HG02759 (cell line): ENCODE results near the gene TMEM183A.

Experiments used
- ATAC-seq: cut with Tn5 transposase; IDR thresholded peaks from one replicate; pipeline ENCODE4 v1.9.1; 2021; ENCODE audit warnings: mild to moderate bottlenecking, moderate library complexity; ENCODE audit not compliant: unreplicated experiment

TMEM183A gene

DNA sequence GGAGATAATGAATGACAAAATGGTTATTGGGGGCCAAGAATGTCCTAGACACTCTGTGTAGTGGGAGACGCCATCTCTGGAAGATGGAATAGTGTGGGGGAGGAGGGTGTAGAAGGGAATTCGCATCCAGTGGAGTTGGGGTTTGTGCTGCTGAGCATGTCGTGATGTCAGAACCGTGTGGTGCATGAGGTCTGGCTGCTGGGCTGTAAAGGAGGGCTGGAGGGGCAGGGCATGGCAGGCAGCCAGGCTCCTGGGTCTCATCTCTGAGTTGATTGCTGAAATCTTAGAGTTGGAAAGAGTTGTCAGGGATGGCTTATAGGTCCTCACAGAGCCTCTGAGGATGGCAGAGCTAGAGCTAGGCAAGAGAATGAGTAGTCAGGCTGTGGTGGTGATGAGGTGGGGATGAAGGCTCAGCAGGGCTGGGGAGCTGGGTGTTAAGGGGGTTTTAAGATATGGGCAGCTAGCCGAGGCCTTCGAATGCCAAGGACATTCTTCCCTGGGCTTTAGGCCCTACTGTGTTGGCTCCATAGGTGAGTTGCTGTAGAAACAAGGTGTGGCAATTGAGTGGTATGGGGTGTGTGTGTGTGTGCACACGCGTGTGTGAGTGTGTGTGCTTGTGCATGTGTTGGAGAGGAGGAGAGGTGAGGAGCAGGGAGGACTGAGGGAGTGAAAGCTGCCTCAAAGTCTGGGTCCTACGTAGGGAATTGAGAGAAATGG is 21.1 kb downstream of the TMEM183A start:
- ATAC-seq, result no peak

DNA sequence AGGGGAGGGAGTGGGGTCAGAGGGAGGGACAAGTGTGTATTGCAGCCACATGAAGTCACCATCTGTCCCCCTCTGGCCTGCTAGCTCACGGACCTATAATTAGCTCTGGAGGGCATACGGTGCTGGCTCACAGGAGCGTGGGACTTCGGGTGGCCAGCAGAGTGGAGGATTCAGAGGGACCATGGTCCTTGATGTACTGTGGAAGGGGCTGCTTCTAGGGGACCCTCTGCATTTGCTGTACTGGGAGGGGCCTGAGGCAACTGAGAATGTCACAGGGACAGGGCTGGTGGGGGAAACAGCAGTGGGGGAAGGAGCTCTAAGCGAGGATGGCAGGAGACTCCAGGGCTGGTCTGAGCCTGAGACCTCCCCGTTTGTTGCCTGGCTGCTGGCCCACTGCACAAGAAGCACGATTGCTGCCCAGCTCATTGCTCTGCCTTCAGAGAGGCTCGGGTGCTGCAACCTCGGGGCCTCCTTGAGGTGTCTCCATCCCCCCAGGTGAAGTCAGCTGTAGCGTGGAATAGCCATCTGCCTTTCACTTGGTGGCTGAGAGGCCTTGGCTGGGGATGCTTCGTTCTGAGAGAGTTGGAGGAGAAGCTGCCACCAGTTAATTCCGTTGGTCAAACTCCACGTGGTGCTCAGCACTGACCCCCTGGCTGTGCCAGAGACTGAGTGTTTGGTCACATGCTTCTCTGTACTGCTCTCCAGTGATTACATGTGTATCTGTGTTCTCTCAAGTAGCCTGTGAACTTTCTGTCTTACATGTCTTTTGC is 21.8 kb downstream of the TMEM183A start:
- ATAC-seq, result no peak

- no peak for ATAC-seq
Observed at GRCh38 chr1:203031467-203031866, 24.3 kb downstream of the TMEM183A start.

GRCh38 chr1:203033287-203033686 is 26.1 kb downstream of the TMEM183A start:
- ATAC-seq, result no peak

GRCh38 chr1:203033917-203034316 is 26.7 kb downstream of the TMEM183A start:
- ATAC-seq, result no peak

DNA sequence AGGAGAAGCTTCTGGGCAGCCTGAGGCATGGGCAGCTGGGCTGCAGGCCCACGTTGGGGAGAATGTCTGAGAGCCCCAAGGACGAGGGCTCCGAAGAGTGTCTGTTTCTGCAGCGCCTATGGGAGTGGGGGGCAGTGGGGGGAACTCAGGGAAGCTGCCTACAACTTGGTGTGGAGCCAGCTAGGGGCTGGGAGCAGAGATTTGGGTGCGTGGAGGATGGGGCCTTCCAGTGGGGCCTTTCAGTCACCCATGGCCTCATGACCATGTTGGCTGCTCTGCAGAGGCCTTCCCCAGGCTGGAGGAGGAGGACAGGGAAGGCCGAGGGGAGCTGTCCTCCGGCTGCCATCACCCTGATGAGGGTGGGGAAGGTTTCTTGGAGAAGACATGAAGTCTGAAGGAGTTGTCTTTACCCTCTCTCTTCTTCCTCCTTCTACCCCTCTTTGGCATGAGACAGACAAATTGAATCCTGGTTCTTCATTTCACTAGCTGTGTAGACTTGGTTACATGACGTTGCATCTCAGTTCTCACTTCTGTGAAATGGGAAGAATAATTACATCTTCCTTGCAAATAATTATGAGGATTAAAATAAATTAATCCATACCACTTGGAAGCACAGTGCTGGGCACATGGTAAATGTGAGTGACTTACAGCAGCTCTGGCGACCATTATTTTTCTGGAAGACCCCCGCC is 27.4 kb downstream of the TMEM183A start:
- no peak for ATAC-seq

DNA sequence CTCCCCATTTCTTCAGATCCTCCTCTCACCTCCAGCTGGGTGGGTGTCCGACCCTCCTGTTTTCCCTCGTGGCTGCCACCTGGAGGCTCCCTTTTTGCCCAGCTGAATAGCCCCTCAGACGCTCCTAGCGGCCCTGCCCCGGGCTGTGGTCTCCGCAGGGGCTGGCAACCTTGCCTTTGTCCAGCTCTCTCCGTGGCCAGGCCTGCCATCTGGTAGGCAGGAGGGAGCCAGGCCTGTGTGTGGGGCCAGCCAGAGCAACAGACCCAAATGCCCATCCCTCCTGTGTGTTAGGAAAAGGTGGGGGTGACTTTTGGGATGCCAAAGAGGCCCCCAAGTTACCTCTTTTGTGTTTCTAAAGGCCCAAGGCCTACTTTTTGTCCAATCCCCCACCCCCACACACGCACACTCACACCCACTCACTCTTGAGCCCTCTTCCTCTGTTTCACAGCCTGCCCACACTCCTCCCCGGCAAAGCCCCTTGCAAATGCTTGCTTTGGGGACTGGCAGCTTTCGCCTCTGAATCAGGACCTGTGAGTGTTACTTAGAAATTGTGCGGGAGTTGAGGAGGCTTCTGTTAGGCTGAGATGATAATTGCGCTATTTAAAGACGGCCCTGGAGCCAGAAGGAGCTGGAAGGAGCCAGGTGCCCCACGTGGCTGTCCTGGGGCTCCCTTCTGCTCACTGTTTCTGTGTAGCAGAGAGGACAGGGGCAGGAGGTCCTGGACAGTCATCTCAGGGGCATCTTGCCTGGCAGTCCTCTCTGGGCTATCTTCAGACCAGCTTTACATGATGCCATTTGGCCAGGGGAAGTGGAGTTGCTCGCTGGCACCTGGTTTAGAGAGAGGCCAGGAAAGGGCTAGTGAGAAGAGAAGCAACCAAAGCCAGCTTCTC is 28.2 kb downstream of the TMEM183A start:
- ATAC-seq, result no peak

DNA sequence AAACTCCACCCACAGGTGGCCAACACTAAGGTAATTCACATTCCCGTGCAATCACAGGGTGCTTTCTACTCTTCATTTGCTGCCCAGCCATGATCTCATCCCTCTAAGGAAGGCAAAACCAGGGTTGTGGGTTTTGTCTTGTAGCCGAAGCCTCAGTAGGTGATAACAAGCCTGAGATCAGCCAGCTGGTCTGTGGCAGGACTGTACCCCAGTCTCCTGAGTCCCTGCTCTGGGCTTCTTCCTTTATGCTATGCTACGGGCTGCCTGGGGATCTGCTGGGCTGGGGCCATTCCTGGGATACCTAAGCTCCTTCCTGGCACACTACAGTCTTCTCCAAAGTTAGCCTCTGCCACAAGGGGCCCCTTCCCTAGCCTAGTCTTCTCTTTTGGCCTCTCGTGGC is 29.0 kb downstream of the TMEM183A start:
- ATAC-seq, result no peak

- no peak for ATAC-seq
Observed at GRCh38 chr1:203036537-203036936, 29.4 kb downstream of the TMEM183A start.

DNA sequence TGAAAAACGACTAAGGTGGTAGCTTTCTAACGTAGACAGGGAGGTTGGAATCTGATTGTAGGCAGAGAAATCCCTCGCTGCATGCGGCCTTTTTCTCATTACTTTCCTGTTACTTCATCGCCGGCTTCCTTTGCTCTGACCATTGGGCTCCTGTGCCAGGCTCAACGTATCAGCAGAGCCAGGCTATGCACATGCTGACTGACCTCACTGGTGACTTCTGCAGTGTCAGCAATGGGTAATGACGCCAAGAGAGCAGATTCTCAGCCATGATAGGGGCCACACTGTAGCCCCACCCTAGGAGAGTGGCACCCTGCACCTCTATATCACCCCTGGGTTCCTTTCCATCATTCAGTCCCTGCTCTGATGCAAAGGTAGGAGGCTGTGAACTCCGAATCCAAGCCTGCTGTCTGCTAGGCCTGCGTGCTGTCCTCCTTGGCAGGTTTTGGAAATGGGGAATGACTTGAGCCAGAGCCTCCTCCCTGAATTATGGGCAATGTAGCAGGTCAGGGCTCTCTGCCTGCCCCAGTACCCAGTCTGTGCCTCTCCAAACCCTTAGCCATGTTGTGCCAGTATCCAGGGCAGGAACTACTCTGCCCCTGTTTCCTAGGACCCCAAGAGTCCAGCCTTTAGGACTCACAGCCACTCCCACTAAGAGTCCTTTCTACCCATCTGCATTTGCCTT is 30.5 kb downstream of the TMEM183A start:
- ATAC-seq, result no peak

DNA sequence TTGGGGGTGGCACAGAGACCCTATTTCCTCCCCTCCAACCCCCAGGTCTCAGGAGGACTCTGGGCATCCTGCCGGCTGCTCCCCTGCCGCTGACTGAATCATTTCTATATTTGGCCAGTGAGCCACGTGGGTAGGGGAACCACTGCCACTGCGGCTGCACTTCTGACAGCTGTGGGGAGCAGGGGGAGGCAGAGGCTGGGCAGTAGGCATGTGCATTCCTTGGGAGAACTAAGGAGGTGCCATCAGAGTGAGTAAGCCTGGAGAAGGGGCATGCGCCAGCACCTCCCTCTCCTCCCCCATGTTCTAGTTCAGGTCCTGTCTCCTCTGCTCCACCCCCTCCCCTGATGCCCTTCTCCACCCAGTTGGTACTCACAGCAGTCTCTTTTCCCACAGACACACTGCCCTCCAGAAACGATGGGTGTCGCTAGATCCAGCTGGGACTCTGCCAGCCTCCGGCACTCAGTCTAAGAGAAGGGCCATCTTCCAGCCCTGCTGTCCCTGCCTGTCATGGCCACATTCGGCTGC is 31.1 kb downstream of the TMEM183A start:
- ATAC-seq, result peak; percentile 62

DNA sequence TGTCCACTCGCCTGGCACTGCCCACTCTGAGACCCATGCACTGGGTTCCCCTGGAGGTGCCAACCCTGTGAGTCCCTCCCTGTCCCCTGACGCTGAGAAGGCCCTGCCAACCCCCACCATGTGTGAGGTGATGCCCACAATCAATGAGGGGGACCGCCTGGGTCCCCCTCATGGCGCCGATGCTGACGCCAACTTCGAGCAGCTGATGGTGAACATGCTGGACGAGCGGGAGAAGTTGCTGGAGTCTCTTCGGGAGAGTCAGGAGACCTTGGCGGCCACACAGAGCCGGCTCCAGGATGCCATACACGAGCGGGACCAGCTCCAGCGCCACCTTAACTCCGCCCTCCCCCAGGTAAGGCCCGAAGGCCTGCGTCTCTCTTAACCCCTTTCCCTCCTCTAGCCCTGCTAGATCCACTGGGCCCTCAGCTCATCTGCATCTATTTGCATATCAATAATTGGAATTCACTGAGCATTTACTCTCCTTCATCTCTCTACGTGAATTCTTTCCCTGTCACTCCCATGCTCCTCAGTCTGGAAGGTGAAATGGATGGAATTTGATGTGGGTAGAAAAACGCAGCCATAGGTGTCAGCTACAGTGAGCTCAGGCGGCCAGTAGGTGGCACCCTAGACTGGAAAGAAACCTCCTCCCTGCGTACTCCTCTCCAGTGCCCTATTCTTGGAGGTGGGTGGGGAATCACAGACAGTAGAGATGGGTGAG is 31.9 kb downstream of the TMEM183A start:
- ATAC-seq, result peak; percentile 66

DNA sequence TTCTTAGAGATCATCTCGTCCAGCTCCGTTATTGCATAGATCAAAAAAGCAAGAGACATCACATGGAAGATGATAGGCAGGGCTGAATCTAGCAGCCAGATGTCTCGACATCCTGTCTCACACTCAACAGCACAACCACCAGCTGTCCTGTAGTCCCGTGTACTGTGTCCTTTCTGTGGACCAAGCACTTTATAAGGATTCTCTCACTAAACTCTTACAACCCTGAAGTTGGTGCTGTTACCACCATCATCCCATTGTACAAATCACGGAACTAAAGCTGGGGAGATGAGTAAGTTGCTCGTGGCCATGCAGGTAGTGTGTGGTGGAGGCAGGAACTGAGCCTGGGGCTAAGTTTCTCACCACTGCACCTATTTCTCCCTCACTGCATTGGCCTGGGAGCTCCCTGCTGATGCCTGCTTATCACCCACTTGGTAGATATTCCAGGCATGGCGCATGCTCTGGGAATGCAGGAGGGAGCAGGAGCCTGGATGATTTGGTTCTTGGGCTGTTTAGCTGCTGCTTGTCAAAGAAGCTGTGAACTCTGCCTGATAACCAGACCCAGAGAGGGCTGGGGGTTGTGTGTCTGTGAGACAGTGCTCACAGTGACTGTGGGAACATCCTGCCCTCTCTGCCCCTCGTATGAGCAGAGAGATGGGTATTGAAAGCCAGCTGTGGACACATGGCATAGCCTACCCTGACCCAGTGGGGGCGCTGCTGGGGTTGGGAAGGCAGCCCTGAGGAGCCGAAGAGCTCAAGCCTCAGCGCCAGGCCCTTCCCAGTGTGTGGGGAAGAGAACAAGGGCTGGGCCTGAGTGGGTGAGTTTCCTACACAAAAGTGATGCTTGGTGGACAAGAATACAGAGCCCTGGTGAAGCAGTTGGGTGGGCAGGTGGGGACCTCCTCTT is 32.7 kb downstream of the TMEM183A start:
- ATAC-seq, result no peak

- no peak for ATAC-seq
Observed at GRCh38 chr1:203040513-203041275, 33.5 kb downstream of the TMEM183A start.

GRCh38 chr1:203041351-203041932 is 34.3 kb downstream of the TMEM183A start:
- ATAC-seq, result no peak

DNA sequence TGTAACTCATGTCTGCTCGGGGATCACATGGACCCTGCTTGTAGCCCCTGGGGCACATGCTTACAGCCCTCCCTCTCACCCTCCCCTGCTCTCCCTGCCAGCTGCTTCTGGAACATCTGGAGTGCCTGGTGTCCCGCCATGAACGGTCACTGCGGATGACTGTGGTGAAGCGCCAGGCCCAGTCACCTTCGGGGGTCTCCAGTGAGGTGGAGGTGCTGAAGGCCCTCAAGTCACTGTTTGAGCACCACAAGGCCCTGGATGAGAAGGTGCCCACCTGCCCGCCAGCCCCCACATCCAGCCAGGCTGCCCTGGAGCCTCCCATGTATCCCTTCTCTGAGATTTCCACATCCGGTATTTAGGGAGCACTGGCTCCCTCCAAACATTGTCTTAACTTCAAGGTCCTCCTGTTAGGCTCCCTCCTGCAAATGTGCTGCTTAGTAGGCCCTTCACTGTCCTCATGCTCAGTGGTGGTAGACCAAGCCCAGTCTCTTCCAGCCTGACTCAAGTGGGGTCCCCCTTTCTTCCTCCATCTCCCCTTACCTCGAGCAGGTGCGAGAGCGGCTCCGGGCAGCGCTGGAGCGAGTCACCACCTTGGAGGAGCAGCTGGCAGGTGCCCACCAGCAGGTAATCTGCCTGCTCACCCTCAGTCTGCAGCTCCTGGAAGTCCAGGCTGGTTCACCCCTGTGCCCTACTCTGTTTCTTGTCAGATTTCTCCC is 36.8 kb downstream of the TMEM183A start:
- no peak for ATAC-seq
